Upper lobe of left lung (tissue), 6 donors: Measurements from ENCODE around the gene SQOR. TPM values are rescaled to one million over a fixed set of nuclear protein-coding genes. Genes with fewer than 3 reads are reported as not detected.

Experiments
- ATAC-seq, 2 donors: fragments of 200-7000 bp; cut with Tn5 transposase; one replicate each; pipeline ENCODE4 v1.9.1; 2022; ENCODE audit warnings: mild to moderate bottlenecking in 2 of 2, moderate library complexity in 2 of 2; ENCODE audit not compliant: low FRiP score in 2 of 2
- DNase-seq, 2 donors: peaks; one replicate each; pipeline ENCODE4 v3.0.0-alpha.2; 2019 to 2020
- H3K27ac ChIP-seq, 4 donors: fragments of 200-600 bp; sonication (generic); one replicate each; pipeline ENCODE4 v1.5.1; 2016 to 2019
- H3K27me3 ChIP-seq, 4 donors: fragments of 200-600 bp; sonication (generic); one replicate each; pipeline ENCODE4 v1.5.1; 2017 to 2019
- H3K36me3 ChIP-seq, 4 donors: fragments of 200-600 bp; sonication (generic); one replicate each; pipeline ENCODE4 v1.5.1; 2016 to 2019
- H3K4me1 ChIP-seq, 4 donors: fragments of 200-600 bp; sonication (generic); one replicate each; pipeline ENCODE4 v1.5.1; 2018 to 2019
- H3K4me3 ChIP-seq, 4 donors: fragments of 200-600 bp; sonication (generic); one replicate each; pipeline ENCODE4 v1.5.1; 2017 to 2019; ENCODE audit warnings: mild to moderate bottlenecking in 2 of 4, moderate library complexity in 1 of 4
- H3K9me3 ChIP-seq, 4 donors: fragments of 200-600 bp; sonication (generic); one replicate each; pipeline ENCODE4 v1.5.1; 2018 to 2019
- EP300 ChIP-seq, 4 donors: sonication (generic); formaldehyde crosslinking; IDR thresholded peaks; one replicate each; pipeline ENCODE4 v1.5.1; 2017; ENCODE audit warnings: antibody characterized with exemption in 4 of 4, control low read depth in 2 of 4
- POLR2A ChIP-seq, 4 donors: fragments of 450-650 bp; IDR thresholded peaks; one replicate each; pipeline ENCODE4 v1.5.1; 2016 to 2017; ENCODE audit warnings: antibody characterized with exemption in 4 of 4, mild to moderate bottlenecking in 2 of 4
- POLR2AphosphoS5 ChIP-seq, 2 donors: sonication (generic); formaldehyde crosslinking; IDR thresholded peaks; one replicate each; pipeline ENCODE4 v1.5.1; 2017; ENCODE audit warnings: antibody characterized with exemption in 2 of 2
- WGBS, 2 donors: methylation state at CpG; one replicate each; pipeline ENCODE4 v1.1.5; 2017 to 2018; 5-methylcytosine and 5-hydroxymethylcytosine counted together
- total RNA-seq, 6 donors: library from RNA; depleted of rRNA in 4 of 6; stranded (reverse); fragments of >200 nt in 4 of 6; gene quantifications; one replicate each; pipeline versions ENCODE4 v1.1.0 to v1.2.1, GENCODE V29; 2016 to 2021
- TF ChIP-seq, protein P1 (sequence below), 6 experiments: fragments of 450-650 bp in 4 of 6; fragments of 200-600 bp in 2 of 6; sonication (generic) in 2 of 6; IDR thresholded peaks; one replicate each; pipeline ENCODE4 v1.5.1; 2016 to 2019; ENCODE audit warnings: antibody characterized with exemption in 6 of 6
- donor health status: DM: no; HTN: no; CAD: no; lungs with moderate emphysema.
- donor health status: DM: no; HTN: yes; CAD: no; lungs with severe emphysema.

SQOR gene
- total RNA-seq, 6 donors from 2014 or later: 74.7 to 181 (median 110) TPM

DNA sequence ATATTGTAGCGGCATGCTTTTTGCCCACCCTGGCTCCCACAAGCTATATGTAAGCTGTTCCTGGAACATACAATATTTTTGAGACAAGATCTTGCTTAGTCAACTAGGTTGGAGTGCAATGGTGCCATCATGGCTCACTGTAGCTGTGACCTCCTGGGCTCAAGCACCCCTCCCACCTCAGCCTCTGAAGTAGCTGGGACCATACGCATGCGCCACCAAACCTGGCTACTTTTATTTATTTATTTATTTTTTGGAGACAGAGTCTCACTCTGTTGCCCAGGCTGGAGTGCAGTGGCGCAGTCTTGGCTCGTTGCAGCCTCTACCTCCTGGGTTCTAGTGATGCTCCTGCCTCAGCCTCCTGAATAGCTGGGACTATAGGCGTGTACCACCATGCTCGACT is 6.7 kb upstream of the SQOR start:
- Histone ChIP-seq H3K4me3 (no peak overlapping the region), H3K36me3 (no peaks in the 10 kb centered on the region), H3K4me1 (peaks cover 0 to 10% (median 2%) of the 10 kb centered on the region in 4 donors), H3K9me3 (peaks cover 0 to 18% (median 10%) of the 10 kb centered on the region in 4 donors), H3K27ac (no peak overlapping the region), H3K27me3 (no peaks in the 10 kb centered on the region)
- DNase-seq (no peak), ATAC-seq (no peak)
- TF ChIP-seq EP300 (IDR thresholded peaks at IDR 0.05): no peak
- TF ChIP-seq, protein P1, sequence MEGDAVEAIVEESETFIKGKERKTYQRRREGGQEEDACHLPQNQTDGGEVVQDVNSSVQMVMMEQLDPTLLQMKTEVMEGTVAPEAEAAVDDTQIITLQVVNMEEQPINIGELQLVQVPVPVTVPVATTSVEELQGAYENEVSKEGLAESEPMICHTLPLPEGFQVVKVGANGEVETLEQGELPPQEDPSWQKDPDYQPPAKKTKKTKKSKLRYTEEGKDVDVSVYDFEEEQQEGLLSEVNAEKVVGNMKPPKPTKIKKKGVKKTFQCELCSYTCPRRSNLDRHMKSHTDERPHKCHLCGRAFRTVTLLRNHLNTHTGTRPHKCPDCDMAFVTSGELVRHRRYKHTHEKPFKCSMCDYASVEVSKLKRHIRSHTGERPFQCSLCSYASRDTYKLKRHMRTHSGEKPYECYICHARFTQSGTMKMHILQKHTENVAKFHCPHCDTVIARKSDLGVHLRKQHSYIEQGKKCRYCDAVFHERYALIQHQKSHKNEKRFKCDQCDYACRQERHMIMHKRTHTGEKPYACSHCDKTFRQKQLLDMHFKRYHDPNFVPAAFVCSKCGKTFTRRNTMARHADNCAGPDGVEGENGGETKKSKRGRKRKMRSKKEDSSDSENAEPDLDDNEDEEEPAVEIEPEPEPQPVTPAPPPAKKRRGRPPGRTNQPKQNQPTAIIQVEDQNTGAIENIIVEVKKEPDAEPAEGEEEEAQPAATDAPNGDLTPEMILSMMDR (IDR thresholded peaks at IDR 0.05): no peak
- TF ChIP-seq POLR2A (IDR thresholded peaks at IDR 0.05): no peak
- no peak for TF ChIP-seq POLR2AphosphoS5 (IDR thresholded peaks at IDR 0.05)
- WGBS, 2 donors: 97 to 98% methylated on average over 7 of the region's 7 CpGs

DNA sequence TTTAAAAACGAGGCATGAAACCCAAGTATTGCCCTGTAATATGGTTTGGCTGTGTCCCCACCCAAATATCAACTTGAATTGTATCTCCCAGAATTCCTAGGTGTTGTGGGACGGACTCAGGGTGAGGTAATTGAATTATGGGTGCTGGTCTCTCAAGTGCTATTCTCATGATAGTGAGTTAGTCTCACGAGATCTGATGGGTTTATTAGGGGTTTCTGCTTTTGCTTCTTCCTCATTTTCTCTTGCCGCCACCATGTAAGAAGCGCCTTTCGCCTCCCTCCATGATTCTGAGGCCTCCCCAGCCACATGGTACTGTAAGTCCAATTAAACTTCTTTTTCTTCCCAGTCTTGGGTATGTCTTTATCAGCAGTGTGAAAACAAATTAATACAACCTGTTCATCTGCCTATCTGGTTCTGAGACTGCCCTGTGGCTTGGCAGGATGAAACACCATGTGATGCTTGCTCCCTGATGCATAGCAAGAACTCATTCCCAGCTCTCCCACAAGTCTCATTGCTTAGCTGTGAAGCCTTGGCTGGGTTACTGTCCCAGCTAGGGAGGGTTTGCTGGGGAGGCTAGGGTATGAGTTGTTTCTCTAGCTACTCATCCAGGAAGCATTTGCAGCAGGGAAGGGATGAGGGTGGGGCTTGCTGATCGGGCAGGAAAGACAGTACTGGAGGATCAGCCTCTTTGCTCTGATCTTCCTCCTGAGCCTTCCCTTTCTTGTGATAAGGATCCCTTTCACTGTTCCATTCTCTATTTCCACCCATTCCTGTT is 3.7 kb upstream of the SQOR start:
- H3K4me1 ChIP-seq: peaks cover 1 to 15% (median 9%) of the 10 kb centered on the region in 4 donors
- H3K27ac ChIP-seq: peak overlapping the region; percentile 23 to 67 (median 42)
- peaks cover 0 to 12% (median 6%) of the 10 kb centered on the region in 4 donors for H3K9me3 ChIP-seq
- WGBS, 2 donors: 72 to 74% methylated on average over 7 of the region's 7 CpGs
- H3K27me3 ChIP-seq: no peaks in the 10 kb centered on the region
- no peak for DNase-seq
- no peaks in the 10 kb centered on the region for H3K36me3 ChIP-seq
- ATAC-seq: peak in 1 of 2 donors; percentile 70
- TF ChIP-seq POLR2A (IDR thresholded peaks at IDR 0.05) (no peak), POLR2AphosphoS5 (IDR thresholded peaks at IDR 0.05) (no peak), EP300 (IDR thresholded peaks at IDR 0.05) (no peak)
- TF ChIP-seq, protein P1 (IDR thresholded peaks at IDR 0.05): no peak
- H3K4me3 ChIP-seq: peak overlapping the region in 2 of 4 donors; percentile 15 to 32

DNA sequence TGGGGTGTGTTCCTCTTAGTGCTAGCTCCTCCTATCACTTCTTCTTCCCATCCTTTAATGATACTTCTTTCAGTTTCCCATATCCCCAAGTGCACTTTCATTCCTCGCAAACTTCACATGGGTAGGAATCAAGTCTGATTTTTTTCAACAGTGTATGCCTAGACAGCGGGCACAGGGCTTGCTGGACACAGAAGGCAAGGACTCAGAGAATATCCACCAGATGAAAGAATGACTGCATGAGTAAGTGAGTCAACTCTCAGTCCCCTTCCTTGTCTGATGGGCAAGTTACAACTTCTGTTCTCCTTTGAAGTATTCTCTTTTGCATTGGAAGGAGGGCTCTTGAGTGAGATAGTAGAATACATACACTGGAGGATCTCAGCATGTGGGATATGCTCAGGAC is 3.1 kb upstream of the SQOR start:
- Histone ChIP-seq H3K36me3 (no peaks in the 10 kb centered on the region), H3K9me3 (peaks cover 0 to 5% (median 3%) of the 10 kb centered on the region in 4 donors), H3K27ac (peak overlapping the region; percentile 23 to 67 (median 42)), H3K4me1 (peaks cover 8 to 22% (median 15%) of the 10 kb centered on the region in 4 donors), H3K27me3 (no peaks in the 10 kb centered on the region), H3K4me3 (peak overlapping the region in 2 of 4 donors; percentile 15 to 32)
- peak in 1 of 2 donors; percentile 20 for ATAC-seq
- DNase-seq: no peak
- TF ChIP-seq POLR2A (IDR thresholded peaks at IDR 0.05) (no peak), POLR2AphosphoS5 (IDR thresholded peaks at IDR 0.05) (no peak), EP300 (IDR thresholded peaks at IDR 0.05) (no peak)
- TF ChIP-seq, protein P1 (IDR thresholded peaks at IDR 0.05): no peak
- 40 to 75% methylated on average over 2 of the region's 2 CpGs for WGBS, 2 donors

- Histone ChIP-seq H3K36me3 (no peaks in the 10 kb centered on the region), H3K9me3 (no peaks in the 10 kb centered on the region), H3K27ac (peak overlapping the region; percentile 95 to 98 (median 98)), H3K27me3 (no peaks in the 10 kb centered on the region), H3K4me1 (peaks cover 38 to 50% (median 42%) of the 10 kb centered on the region in 4 donors), H3K4me3 (peak overlapping the region; percentile 62 to 84 (median 72))
- DNase-seq: peak; percentile 86 to 91
- ATAC-seq: peak; percentile 58 to 85
- TF ChIP-seq POLR2AphosphoS5 (IDR thresholded peaks at IDR 0.05): no peak
- TF ChIP-seq POLR2A (IDR thresholded peaks at IDR 0.05): peak in 1 of 4 donors; percentile 55
- TF ChIP-seq EP300 (IDR thresholded peaks at IDR 0.05): no peak
- TF ChIP-seq, protein P1 (IDR thresholded peaks at IDR 0.05): peak; percentile 45 to 62 (median 48)
- WGBS, 2 donors: 0 to 1% methylated on average over 16 to 28 of the region's 29 CpGs
Observed at GRCh38 chr15:45635191-45635638, 386 bp downstream of the SQOR start.
